DND-41 (cell line): Measurements from ENCODE around the gene LILRB1.

Source experiments
- ATAC-seq: fragments of 200-7000 bp; cut with Tn5 transposase; 3 replicates; pipeline ENCODE4 v1.9.1; 2021; ENCODE audit warnings: low read depth; ENCODE audit not compliant: insufficient read depth
- DNase-seq: peaks from one replicate; pipeline ENCODE4 v3.0.0-alpha.2; 2020
- H2AFZ ChIP-seq: 2 replicates; pipeline ENCODE4 v1.6.0; 2012; ENCODE audit warnings: low read depth, low read length
- H3K27ac ChIP-seq: 2 replicates; pipeline ENCODE4 v1.5.1; 2012; ENCODE audit warnings: low read length, inconsistent platforms
- H3K27me3 ChIP-seq: fragments of 200-600 bp; sonication (generic); 2 replicates; pipeline ENCODE4 v1.6.0; 2012; ENCODE audit warnings: low read length, mild to moderate bottlenecking, inconsistent platforms; ENCODE audit not compliant: insufficient read depth, poor library complexity
- H3K36me3 ChIP-seq: 2 replicates; pipeline ENCODE4 v1.5.1; 2012; ENCODE audit warnings: low read length, inconsistent platforms; ENCODE audit not compliant: insufficient read depth
- H3K4me1 ChIP-seq: 2 replicates; pipeline ENCODE4 v1.5.1; 2012; ENCODE audit warnings: mild to moderate bottlenecking, low read length; ENCODE audit not compliant: insufficient read depth
- H3K4me2 ChIP-seq: 2 replicates; pipeline ENCODE4 v1.6.0; 2012; ENCODE audit warnings: mild to moderate bottlenecking, moderate library complexity, low read length, inconsistent platforms; ENCODE audit not compliant: insufficient read depth
- H3K4me3 ChIP-seq, 2 experiments: fragments of 200-600 bp in 1 of 2; shearing (Covaris generic) in 1 of 2; 2 replicates each; pipeline ENCODE4 v1.5.1; 2012 to 2016; ENCODE audit warnings: inconsistent platforms in 2 of 2, low read length in 2 of 2, mild to moderate bottlenecking in 2 of 2, low read depth in 1 of 2, moderate library complexity in 1 of 2
- H3K79me2 ChIP-seq: 2 replicates; pipeline ENCODE4 v1.6.0; 2012; ENCODE audit warnings: low read length, inconsistent platforms; ENCODE audit not compliant: insufficient read depth
- H3K9ac ChIP-seq: 2 replicates; pipeline ENCODE4 v1.6.0; 2012; ENCODE audit warnings: low read depth, mild to moderate bottlenecking, inconsistent platforms, low read length, moderate library complexity
- H3K9me3 ChIP-seq: 2 replicates; pipeline ENCODE4 v1.5.1; 2012; ENCODE audit warnings: low read length, moderate library complexity, mild to moderate bottlenecking, inconsistent platforms; ENCODE audit not compliant: insufficient read depth, severe bottlenecking
- H4K20me1 ChIP-seq: 2 replicates; pipeline ENCODE4 v1.6.0; 2012; ENCODE audit warnings: low read length; ENCODE audit not compliant: insufficient read depth
- EZH2 ChIP-seq: IDR thresholded peaks from 3 replicates; pipeline ENCODE4 v1.6.1; 2012; ENCODE audit warnings: borderline replicate concordance, low read depth, mild to moderate bottlenecking, moderate library complexity, low read length, inconsistent platforms; ENCODE audit not compliant: severe bottlenecking
- TF ChIP-seq, protein P1 (sequence below): IDR thresholded peaks from 2 replicates; pipeline ENCODE4 v1.5.1; 2012; ENCODE audit warnings: borderline replicate concordance, low read length, moderate library complexity, mild to moderate bottlenecking; ENCODE audit not compliant: poor library complexity, severe bottlenecking; ENCODE audit errors: extremely low read depth

The LILRB1 gene

GRCh38 chr19:54606891-54607784 lies 23.1 kb upstream of the LILRB1 start:
- H3K9me3 ChIP-seq, result no peaks in the 10 kb centered on the region
- no peak overlapping the region for H3K9ac ChIP-seq
- ATAC-seq, result no peak
- no peak overlapping the region for H3K4me2 ChIP-seq
- H3K79me2 ChIP-seq, result no peaks in the 10 kb centered on the region
- H4K20me1 ChIP-seq, result no peaks in the 10 kb centered on the region
- H3K4me1 ChIP-seq, result no peaks in the 10 kb centered on the region
- no peak for DNase-seq
- peaks cover 2% of the 10 kb centered on the region for H3K27me3 ChIP-seq
- no peak overlapping the region for H3K27ac ChIP-seq
- H3K36me3 ChIP-seq, result no peaks in the 10 kb centered on the region
- H2AFZ ChIP-seq, result no peak overlapping the region
- TF ChIP-seq EZH2, result no peak
- TF ChIP-seq, protein P1, sequence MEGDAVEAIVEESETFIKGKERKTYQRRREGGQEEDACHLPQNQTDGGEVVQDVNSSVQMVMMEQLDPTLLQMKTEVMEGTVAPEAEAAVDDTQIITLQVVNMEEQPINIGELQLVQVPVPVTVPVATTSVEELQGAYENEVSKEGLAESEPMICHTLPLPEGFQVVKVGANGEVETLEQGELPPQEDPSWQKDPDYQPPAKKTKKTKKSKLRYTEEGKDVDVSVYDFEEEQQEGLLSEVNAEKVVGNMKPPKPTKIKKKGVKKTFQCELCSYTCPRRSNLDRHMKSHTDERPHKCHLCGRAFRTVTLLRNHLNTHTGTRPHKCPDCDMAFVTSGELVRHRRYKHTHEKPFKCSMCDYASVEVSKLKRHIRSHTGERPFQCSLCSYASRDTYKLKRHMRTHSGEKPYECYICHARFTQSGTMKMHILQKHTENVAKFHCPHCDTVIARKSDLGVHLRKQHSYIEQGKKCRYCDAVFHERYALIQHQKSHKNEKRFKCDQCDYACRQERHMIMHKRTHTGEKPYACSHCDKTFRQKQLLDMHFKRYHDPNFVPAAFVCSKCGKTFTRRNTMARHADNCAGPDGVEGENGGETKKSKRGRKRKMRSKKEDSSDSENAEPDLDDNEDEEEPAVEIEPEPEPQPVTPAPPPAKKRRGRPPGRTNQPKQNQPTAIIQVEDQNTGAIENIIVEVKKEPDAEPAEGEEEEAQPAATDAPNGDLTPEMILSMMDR, result no peak
- no peak overlapping the region for H3K4me3 ChIP-seq

DNA sequence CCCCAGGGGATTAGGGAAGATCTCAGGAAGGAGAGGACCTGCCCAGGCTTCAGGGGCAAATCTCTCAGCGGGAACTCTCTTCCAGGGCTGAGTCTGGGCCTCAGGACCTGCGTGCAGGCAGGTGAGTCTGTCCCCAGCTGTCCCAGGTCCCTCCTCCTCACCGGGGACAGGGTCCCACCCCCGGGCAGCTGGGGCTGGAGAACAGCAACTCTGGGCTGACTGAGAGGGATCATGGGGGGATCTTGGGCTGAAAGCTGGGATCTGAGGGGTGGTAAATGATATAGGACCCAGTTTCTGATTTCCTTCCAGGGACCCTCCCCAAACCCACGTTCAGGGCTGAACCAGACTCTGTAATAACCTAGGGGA lies 22.5 kb upstream of the LILRB1 start:
- ATAC-seq (no peak), DNase-seq (no peak)
- Histone ChIP-seq H3K4me3 (no peak overlapping the region), H3K27ac (no peak overlapping the region), H2AFZ (no peak overlapping the region), H3K4me2 (no peak overlapping the region), H3K79me2 (no peaks in the 10 kb centered on the region), H3K36me3 (no peaks in the 10 kb centered on the region), H3K9me3 (no peaks in the 10 kb centered on the region), H4K20me1 (no peaks in the 10 kb centered on the region), H3K27me3 (peaks cover under 1% of the 10 kb centered on the region), H3K9ac (no peak overlapping the region), H3K4me1 (no peaks in the 10 kb centered on the region)
- TF ChIP-seq, protein P1, result no peak

DNA sequence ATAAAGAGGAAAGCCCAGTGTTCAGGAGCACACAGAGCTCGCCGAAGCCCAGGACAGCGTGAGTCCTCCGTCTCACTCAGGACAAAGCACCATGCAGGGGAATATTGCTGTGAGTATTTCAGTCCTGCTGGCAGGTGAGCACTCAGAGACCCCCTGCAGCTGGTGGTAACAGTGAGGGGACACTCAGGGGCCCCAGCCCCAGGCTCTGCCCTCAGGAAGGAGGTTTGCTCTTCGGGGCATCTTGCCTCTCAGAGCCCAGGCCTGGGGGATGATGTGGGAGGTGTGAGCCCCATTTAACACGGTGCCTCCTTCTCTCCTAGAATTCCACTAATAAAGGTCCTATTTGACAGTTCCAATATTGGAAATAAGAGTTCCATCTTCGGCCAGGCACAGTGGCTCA lies 22.1 kb upstream of the LILRB1 start:
- DNase-seq (no peak), ATAC-seq (no peak)
- H3K36me3 ChIP-seq, result no peaks in the 10 kb centered on the region
- H3K27me3 ChIP-seq, result no peaks in the 10 kb centered on the region
- TF ChIP-seq, protein P1, result no peak
- no peak for TF ChIP-seq EZH2
- H2AFZ ChIP-seq, result no peak overlapping the region
- H3K4me1 ChIP-seq, result no peaks in the 10 kb centered on the region
- H3K9me3 ChIP-seq, result no peaks in the 10 kb centered on the region
- H4K20me1 ChIP-seq, result no peaks in the 10 kb centered on the region
- no peak overlapping the region for H3K9ac ChIP-seq
- H3K4me3 ChIP-seq, result no peak overlapping the region
- H3K4me2 ChIP-seq, result no peak overlapping the region
- no peak overlapping the region for H3K27ac ChIP-seq
- H3K79me2 ChIP-seq, result no peaks in the 10 kb centered on the region

DNA sequence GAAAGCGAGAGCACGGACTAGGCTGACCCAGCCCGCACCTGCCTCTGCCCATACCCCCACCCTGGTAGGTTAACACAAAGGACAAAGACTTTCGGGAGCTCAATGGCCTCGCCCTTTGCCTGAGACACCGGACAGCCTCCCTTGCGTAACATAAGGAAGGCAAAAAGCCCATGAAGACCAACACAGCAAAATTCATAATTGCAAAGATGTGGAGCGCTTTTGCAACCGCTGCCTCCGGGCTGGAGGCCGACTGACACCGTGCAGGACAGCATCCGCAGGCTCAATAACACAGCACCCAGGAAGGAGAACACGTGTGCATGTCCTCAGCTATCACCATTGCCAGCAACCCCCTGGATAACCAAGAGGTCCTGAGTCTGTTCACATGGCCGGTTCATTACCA lies 21.5 kb upstream of the LILRB1 start:
- Histone ChIP-seq H3K4me2 (no peak overlapping the region), H3K27ac (no peak overlapping the region), H3K9ac (no peak overlapping the region), H3K4me1 (no peaks in the 10 kb centered on the region), H4K20me1 (no peaks in the 10 kb centered on the region), H3K36me3 (no peaks in the 10 kb centered on the region), H3K9me3 (no peaks in the 10 kb centered on the region), H2AFZ (no peak overlapping the region), H3K79me2 (no peaks in the 10 kb centered on the region), H3K27me3 (no peaks in the 10 kb centered on the region), H3K4me3 (no peak overlapping the region)
- TF ChIP-seq EZH2, result no peak
- TF ChIP-seq, protein P1, result no peak
- ATAC-seq (no peak), DNase-seq (no peak)
